ENCODE results near the gene ATRN. TPM values are rescaled to one million over a fixed set of nuclear protein-coding genes. Genes with fewer than 3 reads are reported as not detected.

The ATRN gene
- total and polyA plus RNA-seq, 2 donors (not counting 1 experiment from before 2014, with no cell fraction given): 5.8 to 19.5 TPM

GRCh38 chr20:3670511-3670910 is 199.7 kb downstream of the ATRN start:
- H3K9ac ChIP-seq (ENCODE audit: low read length): no peak overlapping the region
- peaks cover 45% of the 10 kb centered on the region for H3K27me3 Mint-ChIP-seq
- intact Hi-C loops (cut with micrococcal nuclease): no loop called here
- H3K4me3 Mint-ChIP-seq: no peak overlapping the region
- DNase-seq: no peak
- ATAC-seq (ENCODE audit: low read depth): no peak
- H3K4me3 ChIP-seq (ENCODE audit: control extremely low read depth in 1 of 5, extremely low read depth in 1 of 5, insufficient read depth in 1 of 5, low read depth in 2 of 5, low read length in 4 of 5): no peak overlapping the region
- TF ChIP-seq CTCF (IDR thresholded peaks at IDR 0.05) (no peak), EZH2 (IDR thresholded peaks at IDR 0.05; ENCODE audit: borderline replicate concordance, insufficient read depth, low read depth, low read length, poor library complexity, severe bottlenecking) (no peak)
- H3K27ac Mint-ChIP-seq: no peak overlapping the region
- no peak overlapping the region for H3K27ac ChIP-seq (ENCODE audit: low read length in 2 of 2)
- peaks cover 0 to 26% (median 9%) of the 10 kb centered on the region in 4 experiments for H3K27me3 ChIP-seq (replicated peaks in 1 of 4; ENCODE audit: control extremely low read depth in 1 of 4, control insufficient read depth in 3 of 4, insufficient read depth in 4 of 4, low read length in 3 of 4)
- H4K20me1 ChIP-seq (ENCODE audit: control insufficient read depth, insufficient read depth, low read length, poor library complexity, severe bottlenecking): no peaks in the 10 kb centered on the region
- H3K9me3 ChIP-seq (ENCODE audit: control extremely low read depth in 1 of 3, control insufficient read depth in 2 of 3, insufficient read depth in 1 of 3, low read length in 2 of 3): peaks cover 0 to 3% (median 0%) of the 10 kb centered on the region in 3 donors
- ChIA-PET CTCF (no interaction called here), POLR2A (no interaction called here)
- no peak overlapping the region for H2AFZ ChIP-seq (ENCODE audit: insufficient read depth, low read depth, low read length, poor library complexity, severe bottlenecking)
- 28% methylated on average over 6 of the region's 6 CpGs for WGBS (ENCODE audit: insufficient coverage)
- H3K36me3 ChIP-seq (replicated peaks in 1 of 2; ENCODE audit: control extremely low read depth in 1 of 2, control insufficient read depth in 1 of 2, extremely low read depth in 1 of 2, insufficient read depth in 2 of 2, low read length in 1 of 2): no peaks in the 10 kb centered on the region
- no peaks in the 10 kb centered on the region for H3K9me3 Mint-ChIP-seq (ENCODE audit: insufficient read depth)
- peaks cover 5 to 9% of the 10 kb centered on the region in 2 donors for H3K4me1 ChIP-seq (ENCODE audit: control insufficient read depth in 2 of 2, insufficient read depth in 2 of 2, low read length in 2 of 2)
- no peak overlapping the region for H3K4me2 ChIP-seq (replicated peaks; ENCODE audit: low read depth, low read length, poor library complexity, severe bottlenecking)
- peaks cover 5% of the 10 kb centered on the region for H3K4me1 Mint-ChIP-seq
- no peaks in the 10 kb centered on the region for H3K79me2 ChIP-seq (ENCODE audit: control insufficient read depth, insufficient read depth, low read length)

GRCh38 chr20:3670945-3671344 is 200.1 kb downstream of the ATRN start:
- Histone ChIP-seq H3K4me1 (ENCODE audit: control insufficient read depth in 2 of 2, insufficient read depth in 2 of 2, low read length in 2 of 2) (peaks cover 5 to 9% of the 10 kb centered on the region in 2 donors), H3K27ac (ENCODE audit: low read length in 2 of 2) (no peak overlapping the region), H3K9ac (ENCODE audit: low read length) (no peak overlapping the region), H3K4me3 (ENCODE audit: control extremely low read depth in 1 of 5, extremely low read depth in 1 of 5, insufficient read depth in 1 of 5, low read depth in 2 of 5, low read length in 4 of 5) (no peak overlapping the region), H2AFZ (ENCODE audit: insufficient read depth, low read depth, low read length, poor library complexity, severe bottlenecking) (no peak overlapping the region), H3K36me3 (replicated peaks in 1 of 2; ENCODE audit: control extremely low read depth in 1 of 2, control insufficient read depth in 1 of 2, extremely low read depth in 1 of 2, insufficient read depth in 2 of 2, low read length in 1 of 2) (no peaks in the 10 kb centered on the region), H3K9me3 (ENCODE audit: control extremely low read depth in 1 of 3, control insufficient read depth in 2 of 3, insufficient read depth in 1 of 3, low read length in 2 of 3) (peaks cover 0 to 3% (median 0%) of the 10 kb centered on the region in 3 donors), H4K20me1 (ENCODE audit: control insufficient read depth, insufficient read depth, low read length, poor library complexity, severe bottlenecking) (no peaks in the 10 kb centered on the region), H3K4me2 (replicated peaks; ENCODE audit: low read depth, low read length, poor library complexity, severe bottlenecking) (no peak overlapping the region), H3K27me3 (replicated peaks in 1 of 4; ENCODE audit: control extremely low read depth in 1 of 4, control insufficient read depth in 3 of 4, insufficient read depth in 4 of 4, low read length in 3 of 4) (peaks cover 0 to 28% (median 11%) of the 10 kb centered on the region in 4 experiments), H3K79me2 (ENCODE audit: control insufficient read depth, insufficient read depth, low read length) (no peaks in the 10 kb centered on the region)
- ATAC-seq (ENCODE audit: low read depth): no peak
- Mint-ChIP-seq H3K27ac (no peak overlapping the region), H3K27me3 (peaks cover 49% of the 10 kb centered on the region), H3K9me3 (ENCODE audit: insufficient read depth) (no peaks in the 10 kb centered on the region), H3K4me3 (no peak overlapping the region), H3K4me1 (peaks cover 4% of the 10 kb centered on the region)
- ChIA-PET POLR2A (no interaction called here), CTCF (no interaction called here)
- 35% methylated on average over 8 of the region's 10 CpGs for whole genome bisulfite sequencing (ENCODE audit: insufficient coverage)
- intact Hi-C loops (cut with micrococcal nuclease): no loop called here
- no peak for DNase-seq
- TF ChIP-seq EZH2 (IDR thresholded peaks at IDR 0.05; ENCODE audit: borderline replicate concordance, insufficient read depth, low read depth, low read length, poor library complexity, severe bottlenecking) (no peak), CTCF (IDR thresholded peaks at IDR 0.05) (no peak)

All from B cell (primary cell).